B cell (primary cell): Measurements from ENCODE around the gene MAP2K5. TPM values are rescaled to one million over a fixed set of nuclear protein-coding genes. Genes with fewer than 3 reads are reported as not detected.

Experiments
- ATAC-seq: fragments of 200-7000 bp; cut with Tn5 transposase; one replicate; pipeline ENCODE4 v1.10.0; 2021; ENCODE audit warnings: low read depth, mild to moderate bottlenecking, moderate number of reproducible peaks, moderate library complexity
- CTCF ChIA-PET: fragments of 350-600 bp; sonication (Branson Sonifier 250); formaldehyde crosslinking; loops from one replicate; lab custom pipeline; 2021; ENCODE audit warnings: antibody characterized with exemption, inconsistent platforms; lab: Charles Lee
- POLR2A ChIA-PET: fragments of 350-600 bp; sonication (Branson Sonifier 250); formaldehyde crosslinking; loops from one replicate; lab custom pipeline; 2021; ENCODE audit warnings: antibody characterized with exemption; lab: Charles Lee
- DNase-seq: peaks from one replicate; pipeline ENCODE4 v3.0.0; 2013
- H2AFZ ChIP-seq: 2 replicates; pipeline ENCODE4 v1.6.1; 2012; ENCODE audit warnings: mild to moderate bottlenecking, low read depth, low read length; ENCODE audit not compliant: insufficient read depth, poor library complexity, severe bottlenecking
- H3K27ac ChIP-seq, 2 donors: 1 replicate in 1 of 2; 2 replicates in 1 of 2; pipeline ENCODE4 v1.5.1; 2012 to 2013; ENCODE audit warnings: low read length in 2 of 2, mild to moderate bottlenecking in 2 of 2, moderate library complexity in 1 of 2
- H3K27me3 ChIP-seq, 4 experiments: fragments of 200-600 bp in 1 of 4; sonication (generic) in 1 of 4; replicated peaks in 1 of 4; 1 replicate in 2 of 4; 2 replicates in 2 of 4; pipeline versions ENCODE4 v1.6.1 to v1.7.0; 2013 to 2016; ENCODE audit warnings: low read length in 3 of 4, mild to moderate bottlenecking in 2 of 4, mixed read lengths in 1 of 4, moderate library complexity in 1 of 4; ENCODE audit not compliant: insufficient read depth in 4 of 4, control insufficient read depth in 3 of 4; ENCODE audit errors: control extremely low read depth in 1 of 4
- H3K36me3 ChIP-seq, 2 experiments: replicated peaks in 1 of 2; 1 replicate in 1 of 2; 2 replicates in 1 of 2; pipeline versions ENCODE4 v1.6.1 to v1.7.1; 2013; ENCODE audit warnings: low read length in 1 of 2; ENCODE audit not compliant: insufficient read depth in 2 of 2, control insufficient read depth in 1 of 2; ENCODE audit errors: control extremely low read depth in 1 of 2, extremely low read depth in 1 of 2
- H3K4me1 ChIP-seq, 2 donors: fragments of 200-600 bp in 1 of 2; sonication (generic) in 1 of 2; 1 replicate in 1 of 2; 2 replicates in 1 of 2; pipeline versions ENCODE4 v1.5.1 to v1.6.1; 2013 to 2017; ENCODE audit warnings: low read length in 2 of 2; ENCODE audit not compliant: control insufficient read depth in 2 of 2, insufficient read depth in 2 of 2
- H3K4me2 ChIP-seq: replicated peaks from 2 replicates; pipeline ENCODE3; 2012; ENCODE audit warnings: mild to moderate bottlenecking, low read depth, low read length; ENCODE audit not compliant: poor library complexity, severe bottlenecking
- H3K4me3 ChIP-seq, 5 experiments: fragments of 200-600 bp in 1 of 5; sonication (generic) in 1 of 5; 1 replicate in 3 of 5; 2 replicates in 2 of 5; pipeline versions ENCODE4 v1.5.1 to v1.7.0; 2011 to 2016; ENCODE audit warnings: low read length in 4 of 5, mild to moderate bottlenecking in 4 of 5, low read depth in 2 of 5, control low read depth in 1 of 5, moderate library complexity in 1 of 5; ENCODE audit not compliant: insufficient read depth in 1 of 5; ENCODE audit errors: control extremely low read depth in 1 of 5, extremely low read depth in 1 of 5
- H3K79me2 ChIP-seq: fragments of 200-600 bp; sonication (generic); one replicate; pipeline ENCODE4 v1.6.0; 2016; ENCODE audit warnings: low read length; ENCODE audit not compliant: control insufficient read depth, insufficient read depth
- H3K9ac ChIP-seq: fragments of 200-600 bp; sonication (generic); 2 replicates; pipeline ENCODE4 v1.6.1; 2017; ENCODE audit warnings: mild to moderate bottlenecking, low read length, moderate library complexity
- H3K9me3 ChIP-seq, 3 donors: one replicate each; pipeline versions ENCODE4 v1.6.1 to v1.7.1; 2013; ENCODE audit warnings: low read length in 2 of 3; ENCODE audit not compliant: control insufficient read depth in 2 of 3, insufficient read depth in 1 of 3; ENCODE audit errors: control extremely low read depth in 1 of 3
- H4K20me1 ChIP-seq: 2 replicates; pipeline ENCODE4 v1.6.0; 2012; ENCODE audit warnings: mild to moderate bottlenecking, low read length; ENCODE audit not compliant: insufficient read depth, control insufficient read depth, poor library complexity, severe bottlenecking
- H3K27ac Mint-ChIP-seq: one replicate; pipeline ENCODE4 v1.8.0; 2021; ENCODE audit warnings: mixed read lengths
- H3K27me3 Mint-ChIP-seq: one replicate; pipeline ENCODE4 v1.8.0; 2021; ENCODE audit warnings: mixed read lengths
- H3K4me1 Mint-ChIP-seq: one replicate; pipeline ENCODE4 v1.8.0; 2021; ENCODE audit warnings: mixed read lengths
- H3K4me3 Mint-ChIP-seq: one replicate; pipeline ENCODE4 v1.8.0; 2021; ENCODE audit warnings: mixed read lengths
- H3K9me3 Mint-ChIP-seq: one replicate; pipeline ENCODE4 v1.8.0; 2022; ENCODE audit warnings: mixed read lengths; ENCODE audit not compliant: insufficient read depth
- CTCF ChIP-seq: fragments of 200-600 bp; IDR thresholded peaks from one replicate; pipeline ENCODE4 v1.8.0; 2022; ENCODE audit warnings: antibody characterized with exemption, mild to moderate bottlenecking
- EZH2 ChIP-seq: IDR thresholded peaks from 2 replicates; pipeline ENCODE4 v1.6.1; 2012; ENCODE audit warnings: borderline replicate concordance, low read depth, mild to moderate bottlenecking, moderate library complexity, low read length; ENCODE audit not compliant: insufficient read depth, poor library complexity, severe bottlenecking
- WGBS: methylation state at CpG from one replicate; pipeline ENCODE4 v1.1.5; 2013; ENCODE audit warnings: missing lambda C conversion rate; ENCODE audit not compliant: insufficient coverage; 5-methylcytosine and 5-hydroxymethylcytosine counted together
- intact Hi-C: fragments of 100-400 bp; cut with micrococcal nuclease; formaldehyde crosslinking; loops from one replicate; pipeline ENCODE4 v1.10.0; 2022
- polyA plus RNA-seq: library from polyadenylated mRNA; depleted of rRNA; stranded (reverse); fragments of >200 nt; gene quantifications from 2 replicates; pipeline ENCODE4 v1.2.3, GENCODE V29; 2012
- total RNA-seq, 2 donors: library from RNA; stranded (reverse); fragments of 120-200 nt in 1 of 2; gene quantifications; 1 replicate in 1 of 2; 2 replicates in 1 of 2; pipeline versions ENCODE4 v1.2.3 to v1.2.4, GENCODE V29; 2013 to 2022

MAP2K5 gene
- total and polyA plus RNA-seq, 2 donors (not counting 1 experiment from before 2014, with no cell fraction given): 11.1 to 40.0 TPM

- H3K27ac ChIP-seq: no peak overlapping the region
- intact Hi-C loops: no loop called here
- H3K27me3 Mint-ChIP-seq: no peaks in the 10 kb centered on the region
- no peaks in the 10 kb centered on the region for H3K79me2 ChIP-seq
- ChIA-PET CTCF (interaction anchor here (1.2 kb wide), 1 partner anchor 38 kb away, joined by 3 read pairs; no protein-coding TSS in a partner anchor), POLR2A (no interaction called here)
- ATAC-seq (no peak), DNase-seq (no peak)
- H3K4me1 ChIP-seq: peaks cover 4% of the 10 kb centered on the region in 2 donors
- H3K27ac Mint-ChIP-seq: no peak overlapping the region
- H4K20me1 ChIP-seq: no peaks in the 10 kb centered on the region
- no peaks in the 10 kb centered on the region for H3K36me3 ChIP-seq
- TF ChIP-seq EZH2 (no peak), CTCF (no peak)
- H3K4me3 ChIP-seq: no peak overlapping the region
- no peak overlapping the region for H3K9ac ChIP-seq
- no peak overlapping the region for H3K4me2 ChIP-seq
- no peak overlapping the region for H2AFZ ChIP-seq
- no CpG with 5 or more reads among the region's 3 CpGs for WGBS
- no peaks in the 10 kb centered on the region for H3K9me3 Mint-ChIP-seq
- H3K4me3 Mint-ChIP-seq: no peak overlapping the region
- no peaks in the 10 kb centered on the region for H3K27me3 ChIP-seq
- no peaks in the 10 kb centered on the region for H3K9me3 ChIP-seq
- peaks cover 6% of the 10 kb centered on the region for H3K4me1 Mint-ChIP-seq
Observed at GRCh38 chr15:67511606-67512005, 30.9 kb upstream of the MAP2K5 start.

GRCh38 chr15:67512140-67512539 is 30.4 kb upstream of the MAP2K5 start:
- H4K20me1 ChIP-seq: no peaks in the 10 kb centered on the region
- intact Hi-C loops: no loop called here
- H3K4me3 Mint-ChIP-seq: no peak overlapping the region
- H3K4me1 Mint-ChIP-seq: peaks cover 2% of the 10 kb centered on the region
- H3K4me3 ChIP-seq: no peak overlapping the region
- no peak overlapping the region for H3K4me2 ChIP-seq
- ATAC-seq (no peak), DNase-seq (no peak)
- no peak overlapping the region for H3K27ac ChIP-seq
- H3K79me2 ChIP-seq: no peaks in the 10 kb centered on the region
- WGBS: no CpG with 5 or more reads among the region's 3 CpGs
- H3K27ac Mint-ChIP-seq: no peak overlapping the region
- CTCF ChIA-PET: interaction anchor here (1.2 kb wide), 1 partner anchor 38 kb away, joined by 3 read pairs; no protein-coding TSS in a partner anchor
- no peaks in the 10 kb centered on the region for H3K27me3 ChIP-seq
- no peaks in the 10 kb centered on the region for H3K4me1 ChIP-seq
- H3K9ac ChIP-seq: no peak overlapping the region
- POLR2A ChIA-PET: no interaction called here
- TF ChIP-seq CTCF (no peak), EZH2 (no peak)
- no peaks in the 10 kb centered on the region for H3K9me3 Mint-ChIP-seq
- H3K9me3 ChIP-seq: no peaks in the 10 kb centered on the region
- no peaks in the 10 kb centered on the region for H3K27me3 Mint-ChIP-seq
- no peak overlapping the region for H2AFZ ChIP-seq
- no peaks in the 10 kb centered on the region for H3K36me3 ChIP-seq
